ENCODE measurements around the gene ZNF319.
A peak's percentile ranks its signal among the peaks of the same experiment; 100 is the strongest.
"Not testable (repeated sequence)": the region's sequence is repeated elsewhere in the genome, so short reads cannot be mapped to it uniquely, and the experiment has no call there.

The ZNF319 gene

GRCh38 chr16:57997528-57998265 is 2.8 kb downstream of the ZNF319 start:
- no peak for DNase-seq (ENCODE audit: low read depth in 2 of 2)

GRCh38 chr16:57997176-57997527 is 3.3 kb downstream of the ZNF319 start:
- DNase-seq (ENCODE audit: low read depth in 2 of 2): no peak

- no peak for DNase-seq (ENCODE audit: low read depth in 2 of 2)
These were observed 3.9 kb downstream of the ZNF319 start for GRCh38 chr16:57996406-57997175.

- DNase-seq (ENCODE audit: low read depth in 2 of 2): no peak
These were observed 4.6 kb downstream of the ZNF319 start for GRCh38 chr16:57995721-57996405.

GRCh38 chr16:57994778-57995177 is 5.7 kb downstream of the ZNF319 start:
- DNase-seq (ENCODE audit: low read depth in 2 of 2): no peak

GRCh38 chr16:57994361-57994760 is 6.1 kb downstream of the ZNF319 start:
- no peak for DNase-seq (ENCODE audit: low read depth in 2 of 2)

- DNase-seq (ENCODE audit: low read depth in 2 of 2): no peak
These were observed 6.6 kb downstream of the ZNF319 start for GRCh38 chr16:57993897-57994296.

- DNase-seq (ENCODE audit: low read depth in 2 of 2): no peak
These were observed 7.0 kb downstream of the ZNF319 start for GRCh38 chr16:57993438-57993837.

- no peak for DNase-seq (ENCODE audit: low read depth in 2 of 2)
These were observed 8.4 kb downstream of the ZNF319 start for GRCh38 chr16:57992084-57992483.

GRCh38 chr16:57991551-57992059 is 8.9 kb downstream of the ZNF319 start:
- DNase-seq (ENCODE audit: low read depth in 2 of 2): no peak

GRCh38 chr16:57988929-57989328 is 11.5 kb downstream of the ZNF319 start:
- no peak for DNase-seq (ENCODE audit: low read depth in 2 of 2)

- no peak for DNase-seq (ENCODE audit: low read depth in 2 of 2)
These were observed 12.9 kb downstream of the ZNF319 start for GRCh38 chr16:57987441-57988177.

- DNase-seq (ENCODE audit: low read depth in 2 of 2): no peak
These were observed 14.3 kb downstream of the ZNF319 start for GRCh38 chr16:57986196-57986595.

GRCh38 chr16:57985204-57986181 is 15.0 kb downstream of the ZNF319 start:
- DNase-seq (ENCODE audit: low read depth in 2 of 2): no peak

- DNase-seq (ENCODE audit: low read depth in 2 of 2): peak; percentile 79 to 89
These were observed 15.8 kb downstream of the ZNF319 start for GRCh38 chr16:57984443-57985203.

GRCh38 chr16:57982385-57982784 is 18.1 kb downstream of the ZNF319 start:
- no peak for DNase-seq (ENCODE audit: low read depth in 2 of 2)

GRCh38 chr16:57981636-57982035 is 18.8 kb downstream of the ZNF319 start:
- DNase-seq (ENCODE audit: low read depth in 2 of 2): no peak

- no peak for DNase-seq (ENCODE audit: low read depth in 2 of 2)
These were observed 21.4 kb downstream of the ZNF319 start for GRCh38 chr16:57979006-57979585.

GRCh38 chr16:57978070-57978465 is 22.4 kb downstream of the ZNF319 start:
- DNase-seq (ENCODE audit: low read depth in 2 of 2): not testable (repeated sequence)

Measured in stimulated activated CD4-positive, alpha-beta T cell treated with anti-CD3 and anti-CD28 coated beads, Interleukin-12 subunit alpha, Interleukin-12 subunit beta, amount 100 ng/mL, for 24 hours (primary cell).